GM18873 (cell line): ENCODE results near the gene IFIT3.
"Not testable (repeated sequence)": the region's sequence is repeated elsewhere in the genome, so short reads cannot be mapped to it uniquely, and the experiment has no call there.

Source experiments
- ATAC-seq: cut with Tn5 transposase; IDR thresholded peaks from one replicate; pipeline ENCODE4 v1.9.1; 2021; ENCODE audit warnings: mild to moderate bottlenecking, moderate library complexity, moderate number of reproducible peaks; ENCODE audit not compliant: unreplicated experiment, low FRiP score

The IFIT3 gene

DNA sequence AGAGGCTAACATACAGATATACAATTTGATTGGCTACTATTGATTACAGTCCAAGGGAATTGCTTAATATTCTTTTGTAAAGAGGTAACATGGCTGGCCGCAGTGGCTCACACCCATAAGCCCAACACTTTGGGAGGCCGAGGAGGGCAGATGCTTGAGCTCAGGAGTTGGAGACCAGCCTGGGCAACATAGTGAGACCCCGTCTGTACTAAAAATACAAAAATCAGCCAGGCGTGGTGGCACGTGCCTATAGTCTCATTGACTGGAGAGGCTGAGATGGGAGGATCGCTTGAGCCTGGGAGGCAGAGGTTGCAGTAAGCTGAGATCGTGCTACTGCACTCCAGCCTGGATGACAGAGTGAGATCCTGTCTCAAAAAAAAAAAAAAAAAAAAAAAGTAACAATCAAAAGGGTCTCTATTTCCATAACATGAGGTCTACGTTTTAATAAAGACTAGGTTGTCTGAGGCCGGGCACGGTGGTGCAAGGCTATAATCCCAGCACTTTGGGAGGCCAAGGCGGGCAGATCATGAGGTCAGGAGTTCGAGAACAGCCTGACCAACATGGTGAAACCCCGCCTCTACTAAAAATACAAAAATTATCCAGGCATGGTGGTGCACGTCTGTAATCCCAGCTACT, 3.8 kb downstream of the IFIT3 start:
- ATAC-seq: not testable (repeated sequence)

DNA sequence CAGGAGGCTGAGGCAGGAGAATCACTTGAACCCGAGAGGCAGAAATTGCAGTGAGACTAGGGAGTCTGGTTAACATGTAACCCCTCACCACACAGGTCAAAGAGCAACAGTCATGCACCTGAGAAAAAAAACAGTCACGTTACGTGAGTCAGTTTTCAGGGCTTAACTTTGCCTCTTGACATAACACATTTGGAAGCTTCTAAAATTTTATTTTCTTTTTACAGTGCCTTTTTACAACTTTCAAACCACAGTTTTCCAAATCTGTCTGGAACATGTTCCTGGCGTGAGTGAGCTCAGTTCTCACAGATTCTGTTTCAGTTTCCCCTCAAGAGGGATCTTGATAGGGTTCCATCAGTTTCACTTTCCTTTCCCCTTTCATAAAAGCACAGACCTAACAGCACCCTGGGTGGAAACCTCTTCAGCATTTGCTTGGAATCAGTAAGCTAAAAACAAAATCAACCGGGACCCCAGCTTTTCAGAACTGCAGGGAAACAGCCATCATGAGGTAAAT, 4.4 kb downstream of the IFIT3 start:
- ATAC-seq: peak; percentile 43

DNA sequence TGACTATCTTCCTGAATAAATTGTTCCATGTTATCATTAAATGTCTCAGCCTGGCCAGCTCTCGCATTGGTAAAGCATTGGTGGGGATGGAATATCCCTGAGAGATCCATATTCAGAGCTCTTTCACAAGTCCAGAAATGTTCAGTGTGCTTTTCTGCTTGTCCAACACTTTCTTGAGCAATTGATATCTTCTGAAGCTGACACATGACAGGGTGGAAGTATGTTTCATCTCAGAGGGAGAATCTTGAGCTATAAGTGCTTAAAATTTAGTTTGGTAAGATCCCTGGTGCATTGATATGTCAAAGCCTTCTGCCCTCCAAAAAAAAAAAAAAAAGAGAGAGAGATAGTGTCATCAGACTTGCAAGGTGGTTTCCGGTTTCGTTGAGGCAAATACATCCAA, 7.4 kb downstream of the IFIT3 start:
- no peak for ATAC-seq

DNA sequence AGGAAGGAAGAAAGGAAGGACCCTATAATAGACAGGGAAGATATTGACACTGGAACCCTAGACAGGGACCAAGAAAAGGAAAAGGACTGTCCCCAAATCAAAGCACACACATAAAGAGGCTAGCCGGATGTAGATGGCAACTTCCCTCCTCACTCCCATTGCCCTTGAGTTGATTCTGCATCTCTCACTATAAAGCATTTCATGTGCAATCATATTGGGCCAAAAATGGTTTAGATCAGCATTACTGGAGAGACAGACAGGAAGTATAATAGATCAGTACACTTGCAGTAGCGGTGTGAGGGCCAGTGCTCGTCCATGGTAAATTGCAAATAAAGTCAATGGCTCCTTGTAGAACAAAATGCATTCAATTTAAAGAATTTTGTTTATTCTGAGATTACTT, 8.4 kb downstream of the IFIT3 start:
- ATAC-seq: no peak

DNA sequence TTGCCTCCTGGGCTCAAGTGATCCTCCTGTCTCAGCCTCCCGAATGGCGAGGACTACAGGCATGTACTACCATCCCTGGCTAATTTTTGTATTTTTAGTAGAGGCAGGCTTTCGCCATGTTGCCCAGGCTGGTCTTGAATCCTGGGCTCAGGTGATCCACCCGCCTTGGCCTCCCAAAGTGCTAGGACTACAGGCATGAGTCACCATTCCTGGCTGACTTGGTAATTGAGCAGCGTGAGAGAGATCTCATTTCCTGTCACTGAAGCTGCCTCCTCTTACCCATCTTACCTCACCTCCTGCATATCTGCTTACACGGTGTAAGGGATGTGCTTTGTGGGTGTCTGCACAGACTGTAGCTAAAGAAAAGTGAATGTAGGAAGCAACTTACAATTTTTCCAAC, 9.7 kb downstream of the IFIT3 start:
- no peak for ATAC-seq

DNA sequence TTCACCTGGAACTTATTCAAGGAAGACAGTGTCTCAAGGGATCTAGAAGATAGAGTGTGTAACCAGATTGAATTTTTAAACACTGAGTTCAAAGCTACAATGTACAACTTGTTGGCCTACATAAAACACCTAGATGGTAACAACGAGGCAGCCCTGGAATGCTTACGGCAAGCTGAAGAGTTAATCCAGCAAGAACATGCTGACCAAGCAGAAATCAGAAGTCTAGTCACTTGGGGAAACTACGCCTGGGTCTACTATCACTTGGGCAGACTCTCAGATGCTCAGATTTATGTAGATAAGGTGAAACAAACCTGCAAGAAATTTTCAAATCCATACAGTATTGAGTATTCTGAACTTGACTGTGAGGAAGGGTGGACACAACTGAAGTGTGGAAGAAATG, 10.9 kb downstream of the IFIT3 start:
- ATAC-seq: no peak

DNA sequence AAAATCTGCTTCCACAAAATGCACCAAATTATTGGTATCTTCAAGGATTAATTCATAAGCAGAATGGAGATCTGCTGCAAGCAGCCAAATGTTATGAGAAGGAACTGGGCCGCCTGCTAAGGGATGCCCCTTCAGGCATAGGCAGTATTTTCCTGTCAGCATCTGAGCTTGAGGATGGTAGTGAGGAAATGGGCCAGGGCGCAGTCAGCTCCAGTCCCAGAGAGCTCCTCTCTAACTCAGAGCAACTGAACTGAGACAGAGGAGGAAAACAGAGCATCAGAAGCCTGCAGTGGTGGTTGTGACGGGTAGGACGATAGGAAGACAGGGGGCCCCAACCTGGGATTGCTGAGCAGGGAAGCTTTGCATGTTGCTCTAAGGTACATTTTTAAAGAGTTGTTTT, 12.1 kb downstream of the IFIT3 start:
- ATAC-seq: no peak

DNA sequence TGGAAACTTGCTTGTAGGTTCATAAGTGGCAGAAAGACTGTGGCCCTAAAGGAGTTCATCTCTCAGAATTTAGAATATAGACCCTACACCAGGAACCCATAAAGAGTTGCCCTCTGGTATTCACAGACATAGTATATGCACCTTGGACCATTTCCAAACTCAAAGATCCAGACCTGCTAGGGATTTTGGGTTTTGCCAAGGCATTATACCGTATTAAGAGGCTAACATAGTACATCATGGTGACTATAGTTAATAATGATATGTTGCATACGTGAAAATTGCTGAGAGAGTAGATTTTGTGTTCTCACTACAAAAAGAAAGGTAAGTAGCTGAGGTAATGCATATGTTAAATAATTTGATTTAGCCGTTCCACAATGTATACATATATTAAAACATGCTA, 13.9 kb downstream of the IFIT3 start:
- ATAC-seq: no peak

DNA sequence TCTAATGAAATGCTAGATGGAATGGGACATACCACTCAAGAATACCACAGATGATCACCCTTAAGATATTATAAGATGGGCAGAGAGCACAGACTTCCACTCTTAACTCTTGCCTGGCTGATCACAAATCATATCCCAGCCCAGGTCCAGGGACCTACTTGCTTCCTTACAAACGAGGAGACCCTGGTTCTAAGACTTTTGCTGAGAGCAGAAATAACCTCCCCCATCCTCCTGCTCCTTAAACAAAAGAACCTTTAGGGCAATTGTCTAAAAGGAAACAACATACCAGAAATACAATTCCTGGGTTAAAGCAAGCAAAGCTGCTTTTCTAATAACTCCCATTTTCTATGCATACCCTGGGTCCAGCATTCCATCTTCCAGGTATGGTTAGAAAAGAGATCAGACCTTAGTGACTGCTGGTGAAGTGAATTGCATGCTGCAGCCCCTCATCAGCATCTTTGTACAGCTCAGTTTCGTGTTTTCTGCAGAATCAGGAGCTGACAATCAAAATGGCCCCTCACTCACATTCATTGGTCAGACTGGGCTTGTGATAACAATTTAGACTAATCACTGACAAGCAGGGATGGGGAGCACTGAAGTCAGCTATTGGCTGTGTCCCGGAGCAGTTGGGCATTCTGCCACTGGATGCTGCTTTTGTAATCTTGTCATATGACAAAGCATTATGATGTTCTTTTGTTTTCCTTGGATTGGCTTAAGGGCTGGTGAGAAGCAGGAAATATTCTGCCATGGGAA, 14.6 kb downstream of the IFIT3 start:
- no peak for ATAC-seq

DNA sequence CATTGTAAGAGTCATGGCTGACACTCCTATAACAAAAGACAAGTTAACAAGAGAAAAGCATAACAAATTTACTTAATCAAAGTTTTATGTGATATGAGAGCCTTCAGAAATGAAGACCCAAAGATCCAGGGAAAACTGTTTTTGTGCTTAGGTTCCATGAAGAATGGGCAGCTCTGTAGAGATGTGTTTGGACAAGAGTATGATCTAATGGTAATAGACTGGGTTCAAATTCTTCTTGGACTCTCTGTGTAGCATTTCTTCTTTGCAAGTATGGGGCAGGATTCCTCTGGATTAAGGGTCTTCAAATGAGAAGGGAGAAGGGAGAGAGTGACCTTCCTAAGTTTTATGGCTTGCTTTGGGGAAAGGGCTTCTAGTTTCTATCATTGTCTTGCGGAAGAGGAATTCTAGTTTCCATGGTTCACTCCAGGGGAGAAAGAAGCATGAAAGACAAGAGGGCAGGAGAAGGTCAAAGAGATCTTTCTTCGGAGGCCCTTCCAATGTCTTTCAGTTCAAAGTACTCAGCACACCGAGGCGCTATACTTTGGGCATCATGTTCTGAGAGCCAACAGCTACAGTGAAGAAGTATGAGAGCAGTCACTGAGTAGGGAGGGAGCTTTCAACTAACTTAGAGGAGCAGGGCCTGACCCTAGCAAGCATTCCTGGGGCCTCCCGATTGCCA, 15.4 kb downstream of the IFIT3 start:
- ATAC-seq: no peak

DNA sequence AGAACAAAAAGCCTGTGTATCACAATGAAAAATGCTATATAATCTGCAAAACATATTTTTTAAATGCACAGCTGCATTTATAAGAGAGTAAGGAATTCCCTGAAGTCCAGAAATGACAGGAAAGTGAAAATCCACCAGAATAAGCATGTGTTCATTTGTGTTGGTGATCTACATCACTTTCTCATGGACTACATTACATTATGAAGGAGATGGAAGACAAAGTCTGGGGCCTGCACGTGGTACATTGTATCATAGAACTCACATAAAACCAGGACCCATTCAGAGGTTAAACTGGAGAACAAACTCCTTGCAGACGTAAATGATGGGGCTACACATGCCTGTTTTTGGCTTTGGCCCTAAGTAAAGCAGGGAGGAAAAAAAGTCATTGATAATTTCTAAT, 16.4 kb downstream of the IFIT3 start:
- no peak for ATAC-seq

DNA sequence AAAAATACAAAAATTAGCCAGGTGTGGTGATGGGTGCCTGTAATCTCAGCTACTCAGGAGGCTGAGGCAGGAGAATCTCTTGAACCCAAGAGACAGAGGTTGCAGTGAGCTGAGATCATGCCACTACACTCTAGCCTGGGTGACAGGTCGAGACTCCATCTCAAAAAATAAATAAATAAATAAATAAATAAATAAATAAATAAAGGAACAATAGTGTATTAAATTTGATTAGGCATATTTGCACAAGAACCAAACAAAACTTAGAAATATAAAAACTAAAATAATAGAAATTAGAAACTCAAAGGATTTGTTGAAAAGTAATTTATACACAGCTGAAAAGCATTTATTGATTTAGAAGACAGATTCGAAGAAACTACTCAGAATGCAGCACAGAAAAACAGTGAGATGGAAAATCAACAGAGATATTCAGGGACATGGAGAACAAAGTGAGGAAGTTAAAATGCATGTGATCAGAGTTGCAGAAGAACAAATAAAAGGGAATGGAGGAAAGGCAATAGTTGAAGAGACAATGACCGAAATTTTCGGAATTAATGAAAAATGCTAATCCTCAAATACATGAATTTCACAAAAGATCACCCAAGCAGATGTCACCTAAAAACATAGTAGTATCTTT, 17.7 kb downstream of the IFIT3 start:
- ATAC-seq: no peak

DNA sequence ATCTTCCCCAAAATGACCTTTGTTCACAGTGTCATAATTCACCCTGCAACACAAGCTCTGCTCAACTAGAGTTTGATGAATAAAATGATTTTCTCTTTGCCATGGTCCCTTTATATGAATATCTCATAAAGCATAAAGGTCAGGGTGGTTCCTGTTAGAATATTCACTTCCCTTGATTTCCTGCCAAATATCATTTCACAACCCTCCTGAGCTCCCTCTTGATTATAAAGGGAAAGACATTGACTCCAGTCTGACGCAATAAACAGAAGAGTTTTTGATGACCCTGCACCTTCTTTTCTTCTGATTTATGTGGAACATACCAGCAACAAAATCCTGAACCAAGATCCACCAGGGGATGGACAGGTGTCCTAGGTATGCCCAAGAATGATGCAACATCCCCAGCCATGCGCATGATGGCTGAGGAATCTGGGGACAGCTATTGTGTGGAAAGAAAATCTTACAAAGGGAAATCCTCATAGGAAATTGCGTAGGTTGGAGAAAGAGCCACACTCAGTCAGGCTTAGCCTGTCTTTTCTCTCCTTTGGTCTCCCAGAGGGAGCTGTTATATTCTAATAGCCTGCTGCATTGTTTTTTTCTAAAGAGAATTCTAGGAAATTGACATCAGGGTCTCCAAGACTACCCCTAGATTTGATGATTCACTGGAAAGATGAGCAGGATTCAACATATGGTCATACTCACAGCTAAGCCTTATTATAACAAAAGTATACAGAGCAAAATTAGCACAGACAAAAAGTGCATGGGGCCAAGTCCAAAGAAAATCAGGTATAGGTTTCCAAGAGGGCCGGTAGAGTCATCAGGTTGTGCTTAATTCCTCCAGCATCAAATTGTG, 18.8 kb downstream of the IFIT3 start:
- ATAC-seq: no peak

DNA sequence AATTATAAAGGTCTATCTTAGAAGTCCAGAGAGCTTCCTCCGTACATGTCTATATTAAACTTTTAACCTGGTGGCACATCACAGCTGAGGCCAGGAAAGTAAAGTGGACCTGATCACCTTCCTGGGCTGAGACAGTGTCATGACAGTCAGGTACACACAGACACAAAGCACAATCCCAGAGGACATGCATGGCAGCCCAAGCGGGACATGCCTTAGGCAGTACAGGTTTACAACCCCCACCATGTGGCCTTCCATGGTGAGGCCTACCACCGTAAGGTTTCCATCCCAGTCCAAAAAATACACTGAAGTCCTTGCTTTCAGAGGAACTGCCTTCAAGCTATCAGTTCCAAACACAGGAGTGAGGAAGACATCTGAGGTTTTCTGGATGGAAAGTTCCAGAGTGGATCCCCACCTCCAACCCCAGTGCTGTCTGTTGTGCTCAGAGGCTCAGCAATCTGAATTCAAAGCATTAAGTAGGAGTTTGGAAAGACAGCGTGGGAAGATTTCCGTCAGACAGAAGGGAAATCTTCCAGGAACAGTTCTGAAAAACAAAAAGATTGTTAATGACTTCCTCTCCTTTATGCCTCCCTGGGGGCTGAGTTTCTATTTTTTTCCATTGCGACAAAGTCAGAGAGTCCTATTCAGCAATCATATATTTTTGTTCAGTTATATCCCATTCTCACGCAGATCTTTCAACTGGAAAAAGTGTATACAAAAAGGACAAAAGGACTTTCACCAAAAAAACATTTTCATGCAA, 20.1 kb downstream of the IFIT3 start:
- no peak for ATAC-seq

DNA sequence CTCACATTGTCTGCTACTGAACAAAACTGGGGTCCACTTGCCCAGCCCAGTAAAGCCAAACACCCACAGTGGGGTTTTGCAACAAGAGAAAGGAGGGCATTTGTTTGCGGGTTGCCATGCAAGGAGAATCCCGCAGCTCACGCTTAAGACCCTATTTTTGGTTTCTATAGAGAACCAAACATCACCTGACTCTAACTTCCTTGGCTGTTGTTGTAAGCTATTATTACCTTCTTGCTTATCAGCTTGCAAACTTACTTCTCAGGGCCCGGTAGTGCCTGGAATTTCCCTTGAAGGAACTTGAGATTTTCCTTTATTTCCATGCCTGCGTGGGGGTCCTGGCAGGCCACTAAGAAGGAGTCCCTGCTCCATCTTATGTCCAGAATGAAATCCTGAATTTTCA, 20.7 kb downstream of the IFIT3 start:
- no peak for ATAC-seq

DNA sequence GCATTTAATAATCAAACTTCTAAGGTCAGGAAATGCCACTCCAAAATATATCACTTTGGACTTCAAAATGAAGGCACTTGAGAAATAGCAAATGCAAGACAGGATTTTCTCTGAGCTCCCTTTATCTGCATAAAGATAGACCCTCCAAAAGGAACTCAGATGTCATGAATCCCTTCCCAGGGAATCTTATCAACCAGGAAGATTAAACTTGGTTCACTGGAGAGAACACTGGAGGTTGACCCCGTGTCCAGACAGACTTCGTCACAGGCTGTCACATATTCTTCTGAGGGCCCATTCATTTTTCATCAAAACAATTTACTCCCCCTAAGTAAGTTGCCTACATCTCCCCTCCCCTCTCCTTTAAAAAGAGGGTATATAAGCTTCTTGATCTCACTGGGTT, 21.2 kb downstream of the IFIT3 start:
- ATAC-seq: no peak

DNA sequence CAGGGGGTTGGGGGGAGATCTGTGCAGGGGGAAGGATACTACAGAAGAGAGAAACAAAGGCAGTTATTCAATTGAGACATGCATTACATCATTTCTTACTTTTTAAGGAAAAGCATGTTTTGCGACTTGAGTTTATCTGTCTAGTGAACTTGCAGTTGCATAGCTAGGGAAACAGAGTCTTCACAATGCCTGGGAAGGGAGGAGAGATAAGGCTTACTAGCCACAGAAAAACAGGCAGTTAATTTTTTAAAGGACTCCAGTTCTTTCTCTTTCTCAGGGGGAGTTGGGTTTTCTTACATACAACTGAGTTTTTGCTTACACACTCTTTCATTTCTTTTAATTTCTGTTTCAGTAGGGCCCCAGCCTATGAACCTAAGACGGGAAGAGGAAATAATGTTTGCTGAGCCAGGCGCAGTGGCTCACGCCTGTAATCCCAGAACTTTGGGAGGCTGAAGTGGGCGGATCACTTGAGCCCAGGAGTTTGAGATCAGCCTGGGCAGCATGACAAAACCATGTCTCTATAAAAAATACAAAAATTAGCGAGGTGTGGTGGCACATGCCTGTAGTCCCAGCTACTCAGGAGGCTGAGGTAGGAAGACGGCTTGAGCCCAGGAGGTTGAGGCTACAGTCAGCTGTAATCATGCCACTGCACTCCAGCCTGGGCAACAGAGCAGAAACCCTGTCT, 23.0 kb downstream of the IFIT3 start:
- ATAC-seq: peak; percentile 17

DNA sequence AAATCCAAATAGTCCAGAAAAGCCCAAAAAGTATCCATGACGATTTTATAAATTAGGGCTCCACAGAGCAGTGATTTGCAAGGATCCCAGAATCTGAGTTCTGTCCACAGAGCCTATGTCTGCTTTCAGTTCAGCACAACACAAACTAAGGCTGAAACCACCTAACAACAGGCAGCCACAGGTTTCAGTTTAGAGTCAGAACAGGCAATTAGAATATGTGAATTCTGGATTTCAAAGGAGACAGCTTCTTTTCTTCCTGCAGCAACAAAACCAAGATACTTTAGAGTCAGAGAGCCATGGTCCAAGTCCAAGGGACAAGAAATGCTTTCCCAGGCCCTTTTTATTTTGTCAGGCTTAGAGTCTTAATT, 23.6 kb downstream of the IFIT3 start:
- peak; percentile 86 for ATAC-seq
